HCT116 (cell line): ENCODE results near the gene VWA3B. TPM values are rescaled to one million over a fixed set of nuclear protein-coding genes. Genes with fewer than 3 reads are reported as not detected.

ENCODE experiments used
- ATAC-seq: fragments of 200-7000 bp; cut with Tn5 transposase; 2 replicates; pipeline ENCODE4 v1.9.1; 2020; ENCODE audit warnings: mild to moderate bottlenecking, moderate library complexity
- BruUV-seq: library from RNA; stranded (reverse); fragments of 400-500 nt; replicated peaks from 2 replicates; lab custom pipeline; 2021; lab: Mats Ljungman, UMichigan
- CTCF ChIA-PET: fragments of 300-600 bp; sonication (Branson Sonifier 250); formaldehyde crosslinking; loops from one replicate; lab custom pipeline; 2021; ENCODE audit warnings: antibody characterized with exemption; lab: Charles Lee
- POLR2A ChIA-PET: fragments of 300-600, 350-600 bp; sonication (Branson Sonifier 250); formaldehyde crosslinking; loops from one replicate; lab custom pipeline; 2021; ENCODE audit warnings: antibody characterized with exemption; lab: Charles Lee
- RAD21 ChIA-PET, 2 experiments: fragments of 300-600 bp; sonication (Branson Sonifier 250); formaldehyde crosslinking; loops; one replicate each; lab custom pipeline; 2023; ENCODE audit warnings: low total read pairs in 2 of 2; ENCODE audit not compliant: uncharacterized antibody in 2 of 2, unreplicated experiment in 2 of 2, low non-redundant PET in 1 of 2; lab: Charles Lee
- DNase-seq: peaks from one replicate; pipeline ENCODE4 v3.0.0-alpha.2; 2010; ENCODE audit warnings: low read depth, low spot score
- H2AFZ ChIP-seq: fragments of 200-600 bp; shearing (Covaris generic), sonication (generic); 2 replicates; pipeline ENCODE4 v1.6.1; 2017; ENCODE audit warnings: low read depth, mixed run types, mixed read lengths, antibody characterized with exemption, low read length; ENCODE audit not compliant: poor library complexity, severe bottlenecking
- H3K27ac ChIP-seq: 2 replicates; pipeline ENCODE4 v1.5.1; 2012; ENCODE audit warnings: low read depth, low read length
- H3K27me3 ChIP-seq: fragments of 200-600 bp; sonication (generic); 2 replicates; pipeline ENCODE4 v1.6.1; 2016; ENCODE audit warnings: mixed run types, low read length, mixed read lengths; ENCODE audit not compliant: insufficient read depth
- H3K36me3 ChIP-seq, 2 experiments: fragments of 200-500 bp in 1 of 2; fragments of 200-600 bp in 1 of 2; sonication (Bioruptor generic) in 1 of 2; sonication (generic) in 1 of 2; 2 replicates each; pipeline versions ENCODE4 v1.5.1 to v1.6.1; 2014 to 2016; ENCODE audit warnings: low read length in 2 of 2, inconsistent platforms in 1 of 2, mixed read lengths in 1 of 2, mixed run types in 1 of 2; ENCODE audit not compliant: insufficient read depth in 2 of 2, control insufficient read depth in 1 of 2
- H3K4me1 ChIP-seq, 2 experiments: fragments of 200-600 bp in 1 of 2; sonication (generic) in 1 of 2; 2 replicates each; pipeline versions ENCODE4 v1.5.1 to v1.6.1; 2012 to 2017; ENCODE audit warnings: low read length in 2 of 2, inconsistent platforms in 1 of 2, mild to moderate bottlenecking in 1 of 2, mixed read lengths in 1 of 2, mixed run types in 1 of 2, moderate library complexity in 1 of 2; ENCODE audit not compliant: insufficient read depth in 2 of 2, control insufficient read depth in 1 of 2
- H3K4me2 ChIP-seq: fragments of 200-600 bp; sonication (generic); 2 replicates; pipeline ENCODE4 v1.6.1; 2017; ENCODE audit warnings: mixed run types, low read length, mixed read lengths
- H3K4me3 ChIP-seq, 2 experiments: fragments of 200-600 bp in 1 of 2; sonication (generic) in 1 of 2; replicated peaks in 1 of 2; 2 replicates each; pipeline ENCODE4 v1.5.1; 2011 to 2016; ENCODE audit warnings: low read length in 2 of 2, control low read depth in 1 of 2, low read depth in 1 of 2, mild to moderate bottlenecking in 1 of 2, mixed read lengths in 1 of 2, mixed run types in 1 of 2
- H3K79me2 ChIP-seq: fragments of 200-600 bp; sonication (generic); 2 replicates; pipeline ENCODE4 v1.6.1; 2017; ENCODE audit warnings: mild to moderate bottlenecking, mixed run types, low read length, moderate library complexity, mixed read lengths; ENCODE audit not compliant: insufficient read depth
- H3K9ac ChIP-seq: fragments of 200-600 bp; sonication (generic); 2 replicates; pipeline ENCODE4 v1.6.1; 2016; ENCODE audit warnings: low read length, mixed read lengths
- H3K9me2 ChIP-seq: fragments of 200-600 bp; sonication (generic), shearing (Covaris generic); 2 replicates; pipeline ENCODE4 v1.6.1; 2017; ENCODE audit warnings: mixed run types, mild to moderate bottlenecking, moderate library complexity; ENCODE audit not compliant: insufficient read depth
- H3K9me3 ChIP-seq, 2 experiments: fragments of 200-500 bp in 1 of 2; fragments of 200-600 bp in 1 of 2; sonication (Bioruptor generic) in 1 of 2; sonication (generic) in 1 of 2; 2 replicates each; pipeline ENCODE4 v1.6.1; 2014 to 2017; ENCODE audit warnings: low read length in 2 of 2, mixed read lengths in 2 of 2, inconsistent platforms in 1 of 2, low read depth in 1 of 2, mild to moderate bottlenecking in 1 of 2, mixed run types in 1 of 2, moderate library complexity in 1 of 2; ENCODE audit not compliant: control insufficient read depth in 1 of 2, insufficient read depth in 1 of 2
- H4K20me1 ChIP-seq: fragments of 200-600 bp; sonication (generic), shearing (Covaris generic); 2 replicates; pipeline ENCODE4 v1.6.1; 2017; ENCODE audit warnings: mixed run types, mild to moderate bottlenecking, moderate library complexity; ENCODE audit not compliant: insufficient read depth
- CBX3 ChIP-seq: IDR thresholded peaks from 2 replicates; pipeline ENCODE4 v1.6.1; 2012; ENCODE audit warnings: low read depth
- CEBPB ChIP-seq: IDR thresholded peaks from 2 replicates; pipeline ENCODE4 v1.6.1; 2012; ENCODE audit warnings: low read depth
- CTCF ChIP-seq, 3 experiments: fragments of 200-600 bp in 1 of 3; sonication (generic) in 1 of 3; IDR thresholded peaks in 2 of 3; conservative IDR thresholded peaks in 1 of 3; 2 replicates each; pipeline ENCODE4 v1.5.1; 2012 to 2017; ENCODE audit warnings: low read depth in 2 of 3, low read length in 2 of 3, antibody characterized with exemption in 1 of 3, borderline replicate concordance in 1 of 3, control low read depth in 1 of 3, mild to moderate bottlenecking in 1 of 3, mixed read lengths in 1 of 3, mixed run types in 1 of 3, moderate library complexity in 1 of 3; ENCODE audit not compliant: insufficient read depth in 1 of 3
- EZH2 ChIP-seq: fragments of 200-600 bp; sonication (generic); IDR thresholded peaks from 2 replicates; pipeline ENCODE4 v1.6.1; 2017; ENCODE audit warnings: antibody characterized with exemption, mixed run types
- JUND ChIP-seq: IDR thresholded peaks from 2 replicates; pipeline ENCODE4 v1.6.1; 2012
- MAX ChIP-seq: IDR thresholded peaks from 2 replicates; pipeline ENCODE4 v1.6.1; 2012
- POLR2A ChIP-seq: IDR thresholded peaks from 2 replicates; pipeline ENCODE4 v1.7.0; 2011; ENCODE audit warnings: borderline replicate concordance; ENCODE audit not compliant: insufficient read depth, insufficient read length; ENCODE audit errors: extremely low read depth
- POLR2AphosphoS5 ChIP-seq: IDR thresholded peaks from 2 replicates; pipeline ENCODE4 v1.6.1; 2011; ENCODE audit warnings: mild to moderate bottlenecking, low read depth, low read length, moderate library complexity
- RAD21 ChIP-seq: IDR thresholded peaks from 2 replicates; pipeline ENCODE4 v1.6.1; 2012; ENCODE audit warnings: low read depth, mild to moderate bottlenecking
- SIN3A ChIP-seq: IDR thresholded peaks from 2 replicates; pipeline ENCODE4 v1.6.1; 2012; ENCODE audit warnings: low read depth
- SRF ChIP-seq: IDR thresholded peaks from 2 replicates; pipeline ENCODE4 v1.6.1; 2012; ENCODE audit warnings: low read depth
- TCF7L2 ChIP-seq: IDR thresholded peaks from 2 replicates; pipeline ENCODE4 v1.7.0; 2011; ENCODE audit warnings: borderline replicate concordance, inconsistent platforms; ENCODE audit not compliant: insufficient read depth, insufficient read length; ENCODE audit errors: extremely low read depth
- YY1 ChIP-seq: IDR thresholded peaks from 2 replicates; pipeline ENCODE4 v1.6.1; 2011; ENCODE audit warnings: low read length, low read depth, moderate library complexity, mild to moderate bottlenecking; ENCODE audit not compliant: insufficient replicate concordance; ENCODE audit errors: extremely low read depth
- ZBTB33 ChIP-seq: IDR thresholded peaks from 2 replicates; pipeline ENCODE4 v1.6.1; 2011; ENCODE audit warnings: mild to moderate bottlenecking, low read length, moderate library complexity; ENCODE audit not compliant: insufficient replicate concordance; ENCODE audit errors: extremely low read depth
- ZFX ChIP-seq: fragments of 450-650 bp; IDR thresholded peaks from 2 replicates; pipeline ENCODE4 v1.6.1; 2017
- intact Hi-C: fragments of 100-400 bp; cut with micrococcal nuclease; formaldehyde crosslinking; loops from 2 replicates; pipeline ENCODE4 v1.10.0; 2022
- total RNA-seq: library from RNA; stranded (reverse); gene quantifications from one replicate; pipeline ENCODE4 v1.2.1, GENCODE V29; 2021; ENCODE audit not compliant: unreplicated experiment

VWA3B gene
- total RNA-seq, 1 experiment from 2014 or later = 0.47 TPM

GRCh38 chr2:98181346-98181745, 94.4 kb downstream of the VWA3B start:
- intact Hi-C loops = no loop called here
- Histone ChIP-seq H2AFZ (no peak overlapping the region), H3K4me2 (no peak overlapping the region), H3K79me2 (no peaks in the 10 kb centered on the region), H3K27ac (no peak overlapping the region), H3K36me3 (no peaks in the 10 kb centered on the region), H3K4me1 (peaks cover 0 to 6% of the 10 kb centered on the region in 2 experiments; a peak in 1 of 4 replicates), H3K9ac (no peak overlapping the region), H4K20me1 (no peaks in the 10 kb centered on the region), H3K4me3 (no peak overlapping the region), H3K9me3 (no peaks in the 10 kb centered on the region), H3K27me3 (peaks cover 19% of the 10 kb centered on the region), H3K9me2 (no peaks in the 10 kb centered on the region)
- DNase-seq = no peak
- ChIA-PET POLR2A (no interaction called here), CTCF (no interaction called here), RAD21 (no interaction called here)
- no peak for ATAC-seq
- BruUV-seq = no TSS peak
- no peak for TF ChIP-seq RAD21
- TF ChIP-seq TCF7L2 = no peak
- no peak for TF ChIP-seq SRF
- no peak for TF ChIP-seq ZFX
- TF ChIP-seq JUND = no peak
- no peak for TF ChIP-seq CTCF (IDR thresholded peaks at IDR 0.05 in 2 of 3, conservative IDR thresholded peaks at IDR 0.05 in 1 of 3; ENCODE audit: borderline replicate concordance in 1 of 3, insufficient read depth in 1 of 3, low read depth in 2 of 3, low read length in 2 of 3)
- TF ChIP-seq EZH2 = no peak
- no peak for TF ChIP-seq SIN3A
- no peak for TF ChIP-seq CBX3
- no peak for TF ChIP-seq POLR2A
- TF ChIP-seq POLR2AphosphoS5 = no peak
- TF ChIP-seq MAX = no peak
- no peak for TF ChIP-seq CEBPB
- no peak for TF ChIP-seq ZBTB33
- no peak for TF ChIP-seq YY1
